CD4-positive, alpha-beta T cell (primary cell): ENCODE results near the gene NR2F6. TPM values are rescaled to one million over a fixed set of nuclear protein-coding genes. Genes with fewer than 3 reads are reported as not detected.
A peak's percentile ranks its signal among the peaks of the same experiment; 100 is the strongest.

Source experiments
- ATAC-seq: fragments of 200-7000 bp; cut with Tn5 transposase; one replicate; pipeline ENCODE4 v1.10.0; 2022; ENCODE audit warnings: mild to moderate bottlenecking; ENCODE audit not compliant: poor library complexity
- CTCF ChIA-PET: fragments of 350-600 bp; sonication (Branson Sonifier 250); formaldehyde crosslinking; loops from one replicate; lab custom pipeline; 2021; ENCODE audit warnings: antibody characterized with exemption, inconsistent platforms; lab: Charles Lee
- POLR2A ChIA-PET: fragments of 350-600 bp; sonication (Branson Sonifier 250); formaldehyde crosslinking; loops from one replicate; lab custom pipeline; 2021; ENCODE audit warnings: antibody characterized with exemption, inconsistent platforms; lab: Charles Lee
- DNase-seq, 14 experiments: peaks; one replicate each; pipeline ENCODE4 v3.0.0-alpha.2; 2013 to 2020; ENCODE audit warnings: mixed read lengths in 2 of 14
- H3K27ac ChIP-seq, 2 donors: one replicate each; pipeline versions ENCODE4 v1.5.1 to v1.7.0; 2013; ENCODE audit warnings: low read length in 2 of 2, low read depth in 1 of 2, mild to moderate bottlenecking in 1 of 2
- H3K27me3 ChIP-seq, 2 experiments: 1 replicate in 1 of 2; 2 replicates in 1 of 2; pipeline versions ENCODE4 v1.6.1 to v1.7.0; 2013; ENCODE audit warnings: low read length in 2 of 2, control low read depth in 1 of 2, mild to moderate bottlenecking in 1 of 2, moderate library complexity in 1 of 2; ENCODE audit not compliant: insufficient read depth in 2 of 2, control insufficient read depth in 1 of 2
- H3K36me3 ChIP-seq: one replicate; pipeline ENCODE4 v1.6.1; 2013; ENCODE audit warnings: low read length, control low read depth; ENCODE audit not compliant: insufficient read depth
- H3K4me1 ChIP-seq: one replicate; pipeline ENCODE4 v1.6.1; 2013; ENCODE audit warnings: low read length, control low read depth; ENCODE audit not compliant: insufficient read depth
- H3K4me3 ChIP-seq: one replicate; pipeline ENCODE4 v1.5.1; 2013; ENCODE audit warnings: mild to moderate bottlenecking, low read length, moderate library complexity
- H3K9me3 ChIP-seq, 2 experiments: 1 replicate in 1 of 2; 2 replicates in 1 of 2; pipeline versions ENCODE4 v1.6.1 to v1.7.0; 2013; ENCODE audit warnings: low read length in 2 of 2, mild to moderate bottlenecking in 2 of 2, control low read depth in 1 of 2, moderate library complexity in 1 of 2; ENCODE audit not compliant: control insufficient read depth in 1 of 2, insufficient read depth in 1 of 2
- H3K27ac Mint-ChIP-seq: one replicate; pipeline ENCODE4 v1.8.0; 2020; ENCODE audit warnings: mixed read lengths
- H3K27me3 Mint-ChIP-seq: one replicate; pipeline ENCODE4 v1.8.0; 2021; ENCODE audit warnings: mixed read lengths
- H3K36me3 Mint-ChIP-seq: one replicate; pipeline ENCODE4 v1.8.0; 2021; ENCODE audit warnings: low read depth, mixed read lengths
- H3K4me1 Mint-ChIP-seq: one replicate; pipeline ENCODE4 v1.8.0; 2021; ENCODE audit warnings: low read depth, mixed read lengths
- H3K4me3 Mint-ChIP-seq: one replicate; pipeline ENCODE4 v1.8.0; 2020; ENCODE audit warnings: mild to moderate bottlenecking, mixed read lengths
- H3K9me3 Mint-ChIP-seq: one replicate; pipeline ENCODE4 v1.8.0; 2020; ENCODE audit warnings: mixed read lengths
- intact Hi-C, 2 experiments: fragments of 100-400 bp; cut with DNase I in 1 of 2; cut with micrococcal nuclease in 1 of 2; formaldehyde crosslinking; loops; one replicate each; pipeline versions ENCODE4 v1.15.1 to v1.9.0; 2023 to 2025; cut with DNase I, micrococcal nuclease
- total RNA-seq, 174 experiments: library from RNA in 2 of 174; stranded (reverse) in 2 of 174; gene quantifications; one replicate each; pipeline ENCODE4 v1.2.3 and lab custom pipeline; 2021 to 2026
- TF ChIP-seq, protein P1 (sequence below): fragments of 200-600 bp; IDR thresholded peaks from one replicate; pipeline ENCODE4 v1.8.0; 2022; ENCODE audit warnings: antibody characterized with exemption, mild to moderate bottlenecking

The NR2F6 gene
- total RNA-seq, 2 experiments from 2014 or later: 0.74 to 1.1 TPM

DNA sequence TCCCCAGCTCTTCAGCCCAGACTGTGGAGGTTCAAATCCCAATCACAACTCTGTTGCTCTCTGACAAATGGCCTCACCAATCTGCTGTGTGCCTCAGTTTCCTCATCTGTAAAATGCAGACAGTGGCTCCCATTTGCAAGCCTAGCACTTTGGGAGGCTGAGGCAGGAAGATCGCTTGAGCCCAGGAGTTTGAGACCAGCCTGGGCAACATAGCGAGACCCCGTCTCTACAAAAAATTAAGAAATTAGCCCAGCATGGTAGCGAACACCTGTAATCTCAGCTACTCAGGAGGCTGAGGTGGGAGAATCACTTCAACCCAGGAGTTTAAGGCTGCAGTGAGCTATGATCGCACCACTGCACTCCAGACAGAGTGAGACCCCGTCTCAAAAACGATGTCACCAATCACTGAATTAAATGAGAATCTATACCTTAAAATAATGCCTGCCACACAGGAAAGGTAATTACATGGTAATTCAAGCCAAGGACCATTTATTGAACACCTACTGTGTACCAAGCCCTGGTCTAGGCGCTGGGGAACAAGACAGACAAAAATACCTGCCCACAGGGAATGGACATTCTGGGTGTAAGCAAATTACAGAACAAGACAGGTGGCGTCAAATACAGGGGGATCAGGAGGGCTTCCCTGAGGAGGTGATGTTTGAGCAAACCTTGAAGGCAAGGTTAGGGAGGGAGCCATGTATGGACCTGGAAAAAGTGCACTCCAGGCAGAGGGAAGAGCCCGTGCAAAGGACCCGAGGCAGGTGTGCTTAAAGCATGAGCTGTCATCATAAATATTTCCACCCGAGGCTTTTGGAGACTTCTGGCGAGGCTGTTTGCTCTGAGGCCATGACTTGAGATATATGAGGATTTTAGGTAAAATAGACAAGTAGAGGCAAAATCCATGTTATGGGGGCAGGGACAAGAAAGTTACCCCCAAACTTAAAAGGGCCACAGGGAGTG, 7.7 kb downstream of the NR2F6 start:
- Mint-ChIP-seq H3K27ac (no peak overlapping the region), H3K27me3 (no peaks in the 10 kb centered on the region), H3K4me1 (peaks cover 6% of the 10 kb centered on the region), H3K9me3 (no peaks in the 10 kb centered on the region), H3K36me3 (no peaks in the 10 kb centered on the region), H3K4me3 (peak overlapping the region; percentile 57)
- TF ChIP-seq, protein P1, sequence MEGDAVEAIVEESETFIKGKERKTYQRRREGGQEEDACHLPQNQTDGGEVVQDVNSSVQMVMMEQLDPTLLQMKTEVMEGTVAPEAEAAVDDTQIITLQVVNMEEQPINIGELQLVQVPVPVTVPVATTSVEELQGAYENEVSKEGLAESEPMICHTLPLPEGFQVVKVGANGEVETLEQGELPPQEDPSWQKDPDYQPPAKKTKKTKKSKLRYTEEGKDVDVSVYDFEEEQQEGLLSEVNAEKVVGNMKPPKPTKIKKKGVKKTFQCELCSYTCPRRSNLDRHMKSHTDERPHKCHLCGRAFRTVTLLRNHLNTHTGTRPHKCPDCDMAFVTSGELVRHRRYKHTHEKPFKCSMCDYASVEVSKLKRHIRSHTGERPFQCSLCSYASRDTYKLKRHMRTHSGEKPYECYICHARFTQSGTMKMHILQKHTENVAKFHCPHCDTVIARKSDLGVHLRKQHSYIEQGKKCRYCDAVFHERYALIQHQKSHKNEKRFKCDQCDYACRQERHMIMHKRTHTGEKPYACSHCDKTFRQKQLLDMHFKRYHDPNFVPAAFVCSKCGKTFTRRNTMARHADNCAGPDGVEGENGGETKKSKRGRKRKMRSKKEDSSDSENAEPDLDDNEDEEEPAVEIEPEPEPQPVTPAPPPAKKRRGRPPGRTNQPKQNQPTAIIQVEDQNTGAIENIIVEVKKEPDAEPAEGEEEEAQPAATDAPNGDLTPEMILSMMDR: no peak
- no peak overlapping the region for H3K27ac ChIP-seq
- H3K4me1 ChIP-seq: peaks cover 22% of the 10 kb centered on the region
- POLR2A ChIA-PET: interaction anchor here (0.6 to 0.7 kb wide), 2 partner anchors 163 to 910 kb away, joined by 3 to 4 read pairs; no protein-coding TSS in a partner anchor
- intact Hi-C loops: no loop called here
- DNase-seq (no peak), ATAC-seq (no peak)
- no peak overlapping the region for H3K4me3 ChIP-seq
- H3K9me3 ChIP-seq: no peaks in the 10 kb centered on the region
- CTCF ChIA-PET: no interaction called here
- H3K27me3 ChIP-seq: no peaks in the 10 kb centered on the region
- H3K36me3 ChIP-seq: no peaks in the 10 kb centered on the region

DNA sequence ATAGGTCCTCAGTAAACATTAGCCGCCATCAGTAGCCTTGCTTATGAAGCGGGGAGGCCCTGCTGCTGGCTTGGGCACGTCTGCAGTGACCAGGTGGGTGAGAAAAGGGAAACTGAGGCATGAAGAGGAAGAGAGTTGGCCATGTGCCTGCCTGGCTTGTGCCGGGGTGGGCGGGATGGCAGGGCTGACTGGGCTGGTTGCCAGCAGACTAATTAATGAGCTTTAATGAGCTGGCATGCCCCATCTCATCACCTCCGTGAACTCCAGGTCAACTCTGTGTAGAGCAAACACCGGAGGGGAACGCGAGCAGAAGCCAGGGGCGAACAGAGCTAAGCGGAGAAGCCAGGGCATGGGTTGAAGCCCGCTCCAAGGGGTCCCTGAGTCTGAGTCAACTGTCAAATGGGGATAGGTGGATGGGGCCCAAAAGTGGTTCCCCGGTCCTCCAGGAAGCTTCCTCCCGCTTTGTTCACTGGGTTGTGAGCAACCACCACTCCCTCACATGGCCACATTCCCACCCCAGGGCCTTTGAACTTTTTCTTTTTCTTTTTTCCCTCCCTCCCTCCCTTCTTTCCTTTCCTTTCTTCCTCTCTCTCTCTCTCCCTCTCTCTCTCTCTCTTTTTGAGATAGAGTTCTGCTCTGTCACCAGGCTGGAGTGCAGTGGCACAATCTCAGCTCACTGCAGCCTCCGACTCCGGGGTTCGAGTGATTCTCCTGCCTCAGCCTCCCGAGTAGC, 8.7 kb downstream of the NR2F6 start:
- ChIA-PET CTCF (interaction anchor here (2.0 kb wide), 1 partner anchor 22 kb away, joined by 12 read pairs; the partner anchor contains the start of gene USE1), POLR2A (interaction anchor here (0.6 to 3.6 kb wide), 2 partner anchors 11 to 160 kb away, joined by 3 to 51 read pairs; partner anchors contain the start of gene OCEL1)
- H3K4me3 Mint-ChIP-seq: peak overlapping the region; percentile 63

More for the DNA sequence above, 8.7 kb downstream of the NR2F6 start:
- Mint-ChIP-seq H3K4me1 (peaks cover 6% of the 10 kb centered on the region), H3K36me3 (no peaks in the 10 kb centered on the region), H3K27me3 (no peaks in the 10 kb centered on the region), H3K27ac (no peak overlapping the region), H3K9me3 (no peaks in the 10 kb centered on the region)
- Histone ChIP-seq H3K36me3 (no peaks in the 10 kb centered on the region), H3K27me3 (no peaks in the 10 kb centered on the region), H3K4me3 (no peak overlapping the region), H3K4me1 (peaks cover 22% of the 10 kb centered on the region), H3K27ac (no peak overlapping the region), H3K9me3 (no peaks in the 10 kb centered on the region)
- TF ChIP-seq, protein P1: no peak
- DNase-seq (no peak), ATAC-seq (no peak)
- intact Hi-C loops: no loop called here
